ENCODE data around the gene PDAP1.

GRCh38 chr7:99402854-99403253, 5.5 kb downstream of the PDAP1 start:
- TF ChIP-seq LEF1 (IDR thresholded peaks at IDR 0.05; ENCODE audit: borderline replicate concordance) (no peak), PKNOX1 (IDR thresholded peaks at IDR 0.05) (no peak), SP1 (IDR thresholded peaks at IDR 0.05) (no peak), BHLHE40 (IDR thresholded peaks at IDR 0.05; ENCODE audit: borderline replicate concordance) (no peak), FOXA1 (IDR thresholded peaks at IDR 0.05) (no peak), FOXK2 (IDR thresholded peaks at IDR 0.05) (no peak), SUZ12 (IDR thresholded peaks at IDR 0.05) (no peak), TARDBP (IDR thresholded peaks at IDR 0.05) (no peak), ZNF384 (IDR thresholded peaks at IDR 0.05) (no peak), CTBP1 (IDR thresholded peaks at IDR 0.05; ENCODE audit: borderline replicate concordance) (no peak), ARNT (IDR thresholded peaks at IDR 0.05) (no peak), FOXM1 (IDR thresholded peaks at IDR 0.05; ENCODE audit: borderline replicate concordance) (no peak), L3MBTL2 (conservative IDR thresholded peaks at IDR 0.05) (no peak), NFRKB (IDR thresholded peaks at IDR 0.05) (no peak)

All from HEK293T (cell line).